ENCODE data around the gene GCGR.

The GCGR gene

GRCh38 chr17:81813371-81813684, 9.4 kb downstream of the GCGR start:
- TF ChIP-seq CTCF (conservative IDR thresholded peaks at IDR 0.05; ENCODE audit: low read depth, low read length), result no peak
- no peak overlapping the region for H3K4me3 ChIP-seq (ENCODE audit: low read depth, low read length)
- DNase-seq (ENCODE audit: low read depth), result no peak

GRCh38 chr17:81813861-81814683, 10.1 kb downstream of the GCGR start:
- DNase-seq (ENCODE audit: low read depth), result no peak
- H3K4me3 ChIP-seq (ENCODE audit: low read depth, low read length), result no peak overlapping the region
- TF ChIP-seq CTCF (conservative IDR thresholded peaks at IDR 0.05; ENCODE audit: low read depth, low read length), result no peak

- H3K4me3 ChIP-seq (ENCODE audit: low read depth, low read length), result no peak overlapping the region
- no peak for DNase-seq (ENCODE audit: low read depth)
- TF ChIP-seq CTCF (conservative IDR thresholded peaks at IDR 0.05; ENCODE audit: low read depth, low read length), result no peak
Observed at GRCh38 chr17:81814748-81815645, 11.0 kb downstream of the GCGR start.

GRCh38 chr17:81815646-81815986, 11.7 kb downstream of the GCGR start:
- TF ChIP-seq CTCF (conservative IDR thresholded peaks at IDR 0.05; ENCODE audit: low read depth, low read length), result no peak
- no peak for DNase-seq (ENCODE audit: low read depth)
- no peak overlapping the region for H3K4me3 ChIP-seq (ENCODE audit: low read depth, low read length)

- no peak for DNase-seq (ENCODE audit: low read depth)
- TF ChIP-seq CTCF (conservative IDR thresholded peaks at IDR 0.05; ENCODE audit: low read depth, low read length), result no peak
- no peak overlapping the region for H3K4me3 ChIP-seq (ENCODE audit: low read depth, low read length)
Observed at GRCh38 chr17:81817758-81818147, 13.8 kb downstream of the GCGR start.

GRCh38 chr17:81819708-81820107, 15.8 kb downstream of the GCGR start:
- no peak overlapping the region for H3K4me3 ChIP-seq (ENCODE audit: low read depth, low read length)
- no peak for DNase-seq (ENCODE audit: low read depth)
- no peak for TF ChIP-seq CTCF (conservative IDR thresholded peaks at IDR 0.05; ENCODE audit: low read depth, low read length)

Measured in choroid plexus epithelial cell (primary cell).